ENCODE measurements around the gene INTS14. TPM values are rescaled to one million over a fixed set of nuclear protein-coding genes. Genes with fewer than 3 reads are reported as not detected.

INTS14 gene
- total RNA-seq, 1 donor from 2014 or later: 38.5 TPM

GRCh38 chr15:65540314-65540713, 70.6 kb downstream of the INTS14 start:
- intact Hi-C loops (cut with micrococcal nuclease): no loop called here

- intact Hi-C loops (cut with micrococcal nuclease): no loop called here
Observed at GRCh38 chr15:65535192-65535591, 75.7 kb downstream of the INTS14 start.

- intact Hi-C loops (cut with micrococcal nuclease): loop anchor here (5.0 kb wide), 1 partner anchor 334 kb away; the partner anchor contains the start of gene RAB11A
Observed at GRCh38 chr15:65533057-65533756, 77.7 kb downstream of the INTS14 start.

- intact Hi-C loops (cut with micrococcal nuclease): loop anchor here (5.0 kb wide), 1 partner anchor 335 kb away; the partner anchor contains the start of gene RAB11A
Observed at GRCh38 chr15:65532738-65533051, 78.2 kb downstream of the INTS14 start.

- intact Hi-C loops (cut with micrococcal nuclease): loop anchor here (1.0 to 5.0 kb wide), 3 partner anchors 13 to 337 kb away; partner anchors contain the start of genes DPP8, INTS14 and RAB11A
Observed at GRCh38 chr15:65530318-65531111, 80.4 kb downstream of the INTS14 start, which contains the start of gene HACD3. HACD3 (plus strand) TSS chr15:65530463; CDS start chr15:65530632, 169 bp downstream.

GRCh38 chr15:65529762-65530317, 81.1 kb downstream of the INTS14 start:
- intact Hi-C loops (cut with micrococcal nuclease): loop anchor here (1.0 to 5.0 kb wide), 3 partner anchors 13 to 337 kb away; partner anchors contain the start of genes DPP8, INTS14 and RAB11A

Other genes starting within 250 kb of the INTS14 start
- gene IGDCC3, start 233.1 kb downstream of the INTS14 start, total RNA-seq: not detected in 2 replicates
- gene IGDCC4, start 188.2 kb downstream of the INTS14 start, total RNA-seq: 0.05 and 0.59 TPM in 2 replicates
- 43.6 and 45.0 TPM in 2 replicates for gene DPP8, start 93.4 kb downstream of the INTS14 start, total RNA-seq
- 30.4 and 31.4 TPM in 2 replicates for gene HACD3, start 80.7 kb downstream of the INTS14 start, total RNA-seq
- gene SLC24A1, start 10.8 kb upstream of the INTS14 start, total RNA-seq: 4.4 and 4.9 TPM in 2 replicates
- gene DENND4A, start 181.2 kb upstream of the INTS14 start, total RNA-seq: 49.6 and 49.9 TPM in 2 replicates

Measured in T-helper 1 cell treated with Interleukin-12 subunit alpha and Interleukin-12 subunit beta and Interleukin-4 antibody, amounts not matched to agents 30 ng/mL and 1 ng/mL, for 36 hours (primary cell).